Adrenal gland (tissue), 12 donors: ENCODE measurements around the gene EMC8. TPM values are rescaled to one million over a fixed set of nuclear protein-coding genes. Genes with fewer than 3 reads are reported as not detected.
"Not testable (repeated sequence)": the region's sequence is repeated elsewhere in the genome, so short reads cannot be mapped to it uniquely, and the experiment has no call there.

Experiments
- DNase-seq, 7 donors: peaks; one replicate each; pipeline ENCODE4 v3.0.0-alpha.2; 2019 to 2020
- H3K27ac ChIP-seq, 5 donors: fragments of 200-600 bp; sonication (generic) in 4 of 5; 1 replicate in 3 of 5; 2 replicates in 2 of 5; pipeline versions ENCODE4 v1.5.1 to v1.8.0; 2016 to 2020; ENCODE audit warnings: mild to moderate bottlenecking in 1 of 5
- H3K27me3 ChIP-seq: fragments of 200-600 bp; 2 replicates; pipeline ENCODE4 v1.8.0; 2021
- H3K36me3 ChIP-seq, 2 donors: fragments of 200-600 bp; replicated peaks in 1 of 2; 1 replicate in 1 of 2; 2 replicates in 1 of 2; pipeline versions ENCODE4 v1.5.1 to v1.8.0; 2018 to 2022
- H3K4me1 ChIP-seq, 2 donors: fragments of 200-600 bp; replicated peaks in 1 of 2; 1 replicate in 1 of 2; 2 replicates in 1 of 2; pipeline versions ENCODE4 v1.5.1 to v1.8.0; 2018 to 2021
- H3K4me3 ChIP-seq, 4 donors: fragments of 200-600 bp; sonication (generic) in 3 of 4; one replicate each; pipeline ENCODE4 v1.5.1; 2016 to 2018
- H3K9me3 ChIP-seq, 3 donors: fragments of 200-600 bp; sonication (generic) in 1 of 3; replicated peaks in 1 of 3; 1 replicate in 2 of 3; 2 replicates in 1 of 3; pipeline versions ENCODE4 v1.5.1 to v1.8.0; 2016 to 2021
- CTCF ChIP-seq, 6 experiments: fragments of 450-650 bp in 4 of 6; fragments of 200-600 bp in 2 of 6; sonication (generic) in 1 of 6; IDR thresholded peaks; 1 replicate in 5 of 6; 2 replicates in 1 of 6; pipeline versions ENCODE4 v1.5.1 to v1.8.0; 2016 to 2021; ENCODE audit warnings: antibody characterized with exemption in 6 of 6, mild to moderate bottlenecking in 2 of 6, moderate library complexity in 1 of 6
- POLR2A ChIP-seq, 2 donors: fragments of 450-650 bp; IDR thresholded peaks; one replicate each; pipeline ENCODE4 v1.6.1; 2017; ENCODE audit warnings: antibody characterized with exemption in 2 of 2, mild to moderate bottlenecking in 2 of 2, moderate library complexity in 1 of 2
- WGBS, 4 donors: extraction: QIAGEN DNeasy Blood & Tissue Kit in 2 of 4; methylation state at CpG; one replicate each; pipeline versions ENCODE4 v1.1.5 to v1.1.7; 2013 to 2017; 5-methylcytosine and 5-hydroxymethylcytosine counted together
- intact Hi-C, 2 donors: fragments of 100-400 bp; cut with DNase I; formaldehyde crosslinking; loops; one replicate each; pipeline versions ENCODE4 v1.14.1 to v1.15.0; 2022 to 2023
- polyA plus RNA-seq, 3 donors: library from polyadenylated mRNA; stranded (reverse); fragments of 200-250 nt in 2 of 3; fragments of 350-450 nt in 1 of 3; fragmentation: Illumina TruSeq in 1 of 3; extraction: RNeasy Lipid Tissue Mini Kit (QIAGEN cat#74804) in 1 of 3; gene quantifications; one replicate each; pipeline ENCODE4 v1.2.3, GENCODE V29; 2013 to 2014
- total RNA-seq, 9 donors: library from RNA; depleted of rRNA in 4 of 9; stranded (reverse); fragments of >200 nt in 4 of 9; fragments of 120-200 nt in 1 of 9; fragmentation: NEBNext Ultra II Directional in 1 of 9; extraction: Animal tissue kit (Norgen Biotek cat#: 25700) in 1 of 9; gene quantifications; one replicate each; pipeline versions ENCODE4 v1.1.0 to v1.2.4, GENCODE V29; 2013 to 2023
- donor health status: healthy with polysubstance abuse.
- donor health status: Bipolar disorder and iron deficiency.
- donor health status: DM: yes; HTN: yes; CAD: no.
- donor health status: DM: no; HTN: no; CAD: no.
- donor health status: DM: no; HTN: no; CAD: no.
- donor health status: DM: yes; HTN: yes; CAD: no.

Gene EMC8
- total and polyA plus RNA-seq, 12 donors: 10.7 to 53.8 (median 24.1) TPM

GRCh38 chr16:85838381-85838780 lies 39.0 kb upstream of the EMC8 start:
- H3K9me3 ChIP-seq: no peaks in the 10 kb centered on the region
- no peak overlapping the region for H3K4me3 ChIP-seq
- no peak overlapping the region for H3K27ac ChIP-seq
- no peaks in the 10 kb centered on the region for H3K36me3 ChIP-seq
- intact Hi-C loops: no loop called here
- no peak for TF ChIP-seq POLR2A (IDR thresholded peaks at IDR 0.05)
- no peak for TF ChIP-seq CTCF (IDR thresholded peaks at IDR 0.05)
- peak in 1 of 7 donors; percentile 30 for DNase-seq
- H3K4me1 ChIP-seq: no peaks in the 10 kb centered on the region
- WGBS, 4 donors: 57 to 77% (median 64%) methylated on average over 9 to 11 of the region's 11 CpGs
- peaks cover 25% of the 10 kb centered on the region for H3K27me3 ChIP-seq

- H3K9me3 ChIP-seq, H3K36me3 ChIP-seq, DNase-seq, H3K4me3 ChIP-seq, H3K27ac ChIP-seq, H3K4me1 ChIP-seq, intact Hi-C loops: not testable (repeated sequence)
- peaks cover 22% of the 10 kb centered on the region for H3K27me3 ChIP-seq
- WGBS, 4 donors: 73 to 88% (median 78%) methylated on average over 4 of the region's 4 CpGs
Measured at GRCh38 chr16:85837654-85838053, 38.3 kb upstream of the EMC8 start.

GRCh38 chr16:85836706-85837582 lies 37.6 kb upstream of the EMC8 start:
- Histone ChIP-seq H3K36me3 (no peaks in the 10 kb centered on the region), H3K27ac (no peak overlapping the region), H3K9me3 (no peaks in the 10 kb centered on the region), H3K4me1 (no peaks in the 10 kb centered on the region), H3K4me3 (no peak overlapping the region), H3K27me3 (peaks cover 22% of the 10 kb centered on the region)
- TF ChIP-seq POLR2A (IDR thresholded peaks at IDR 0.05) (no peak), CTCF (IDR thresholded peaks at IDR 0.05) (no peak)
- intact Hi-C loops: no loop called here
- 63 to 70% (median 65%) methylated on average over 19 to 24 of the region's 24 CpGs for WGBS, 4 donors
- DNase-seq: no peak

- H3K4me1 ChIP-seq: no peaks in the 10 kb centered on the region
- no peaks in the 10 kb centered on the region for H3K9me3 ChIP-seq
- no peak overlapping the region for H3K4me3 ChIP-seq
- no peak for TF ChIP-seq POLR2A (IDR thresholded peaks at IDR 0.05)
- TF ChIP-seq CTCF (IDR thresholded peaks at IDR 0.05): no peak
- WGBS, 4 donors: 33 to 65% (median 58%) methylated on average over 6 to 22 of the region's 22 CpGs
- DNase-seq: no peak
- no peaks in the 10 kb centered on the region for H3K36me3 ChIP-seq
- intact Hi-C loops: no loop called here
- H3K27me3 ChIP-seq: peaks cover 22% of the 10 kb centered on the region
- no peak overlapping the region for H3K27ac ChIP-seq
Measured at GRCh38 chr16:85835956-85836705, 36.8 kb upstream of the EMC8 start.
